Fibroblast of mammary gland (primary cell): Measurements from ENCODE around the gene SBF2.

Experiments
- DNase-seq: peaks from one replicate; pipeline ENCODE4 v3.0.0-alpha.2; 2010; ENCODE audit warnings: low read depth
- H3K4me3 ChIP-seq: 2 replicates; pipeline ENCODE4 v1.5.1; 2011; ENCODE audit warnings: low read depth, mild to moderate bottlenecking, low read length, moderate library complexity; ENCODE audit not compliant: control insufficient read depth
- TF ChIP-seq, protein P1 (sequence below): conservative IDR thresholded peaks from 2 replicates; pipeline ENCODE4 v1.5.1; 2011; ENCODE audit warnings: low read depth, low read length, inconsistent platforms; ENCODE audit not compliant: control insufficient read depth, insufficient read depth

The SBF2 gene

DNA sequence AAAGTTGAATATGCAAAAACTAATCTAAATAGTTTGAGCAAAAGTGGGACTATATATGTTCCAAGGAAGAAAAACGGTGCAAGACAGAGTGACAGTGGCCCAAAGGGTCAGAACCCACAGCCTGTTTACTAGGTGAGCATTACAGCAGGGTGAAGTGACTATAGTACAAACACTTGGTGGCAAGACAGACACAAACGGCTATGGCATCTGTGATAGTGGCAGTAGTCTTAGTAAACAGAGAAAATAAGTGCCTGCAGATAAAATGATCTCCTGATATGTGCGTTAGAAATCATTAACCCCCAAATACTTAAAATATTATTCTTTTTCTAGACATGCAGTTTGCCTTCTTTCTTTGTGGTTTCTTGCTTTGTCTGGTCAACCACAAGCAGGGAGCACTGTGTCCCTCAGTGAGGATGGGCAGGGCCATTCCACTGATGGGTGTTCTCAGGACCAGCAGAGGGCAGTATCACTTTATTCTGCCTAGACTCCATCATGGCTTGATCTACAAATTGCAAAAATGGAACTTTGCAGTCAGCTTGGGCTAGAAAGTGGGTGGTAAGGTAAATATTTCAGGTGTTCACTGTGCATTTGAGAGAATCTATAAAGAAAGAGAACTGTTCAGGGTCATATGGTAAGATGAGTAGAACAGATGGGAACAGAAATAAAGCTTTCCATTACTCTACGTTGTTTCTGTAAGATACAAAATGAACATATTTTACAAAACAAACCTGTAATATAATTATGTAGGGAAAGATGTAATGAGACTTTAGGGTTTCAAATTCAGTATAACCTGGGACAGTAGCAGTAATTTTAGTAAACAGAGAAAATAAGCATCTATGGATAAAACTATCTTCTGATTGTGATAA is 431.9 kb downstream of the SBF2 start:
- peak; percentile 83 for DNase-seq
- TF ChIP-seq, protein P1, sequence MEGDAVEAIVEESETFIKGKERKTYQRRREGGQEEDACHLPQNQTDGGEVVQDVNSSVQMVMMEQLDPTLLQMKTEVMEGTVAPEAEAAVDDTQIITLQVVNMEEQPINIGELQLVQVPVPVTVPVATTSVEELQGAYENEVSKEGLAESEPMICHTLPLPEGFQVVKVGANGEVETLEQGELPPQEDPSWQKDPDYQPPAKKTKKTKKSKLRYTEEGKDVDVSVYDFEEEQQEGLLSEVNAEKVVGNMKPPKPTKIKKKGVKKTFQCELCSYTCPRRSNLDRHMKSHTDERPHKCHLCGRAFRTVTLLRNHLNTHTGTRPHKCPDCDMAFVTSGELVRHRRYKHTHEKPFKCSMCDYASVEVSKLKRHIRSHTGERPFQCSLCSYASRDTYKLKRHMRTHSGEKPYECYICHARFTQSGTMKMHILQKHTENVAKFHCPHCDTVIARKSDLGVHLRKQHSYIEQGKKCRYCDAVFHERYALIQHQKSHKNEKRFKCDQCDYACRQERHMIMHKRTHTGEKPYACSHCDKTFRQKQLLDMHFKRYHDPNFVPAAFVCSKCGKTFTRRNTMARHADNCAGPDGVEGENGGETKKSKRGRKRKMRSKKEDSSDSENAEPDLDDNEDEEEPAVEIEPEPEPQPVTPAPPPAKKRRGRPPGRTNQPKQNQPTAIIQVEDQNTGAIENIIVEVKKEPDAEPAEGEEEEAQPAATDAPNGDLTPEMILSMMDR, result peak; percentile 88
- no peak overlapping the region for H3K4me3 ChIP-seq

DNA sequence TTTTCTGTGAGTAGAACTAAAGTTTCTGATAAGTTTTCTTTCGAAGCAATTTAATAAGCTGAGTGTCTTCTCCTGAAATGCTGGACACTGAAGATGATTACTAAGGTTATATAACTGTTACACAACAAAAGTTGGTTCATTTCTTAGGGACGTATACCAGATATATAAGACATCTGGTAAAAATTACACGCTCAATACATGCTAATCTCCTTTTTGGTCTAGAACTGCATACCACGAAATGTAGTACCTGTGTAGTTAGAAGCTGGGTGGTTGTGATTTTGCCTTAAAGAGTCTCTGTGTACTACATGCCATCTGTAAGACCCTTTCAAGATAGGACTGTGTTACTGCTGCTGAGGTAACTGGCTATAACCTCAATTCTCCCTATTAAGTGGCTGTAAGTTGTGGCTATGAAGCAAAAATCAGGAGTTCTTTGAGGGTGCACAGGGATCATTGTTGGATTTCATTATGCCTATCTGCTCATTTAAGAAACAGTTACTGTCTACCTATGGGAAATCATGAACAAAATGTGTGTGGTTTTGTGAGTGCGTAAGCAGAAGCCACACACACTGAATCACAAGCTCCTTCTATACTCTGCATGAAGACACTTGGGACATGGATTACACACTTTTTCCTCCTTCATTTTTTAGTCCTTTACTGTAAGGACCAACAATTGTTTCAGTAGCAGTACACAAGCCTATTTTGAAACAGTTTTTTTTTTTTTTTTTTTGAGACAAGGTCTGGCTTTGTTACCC is 434.3 kb downstream of the SBF2 start:
- TF ChIP-seq, protein P1, result no peak
- peak; percentile 91 for DNase-seq
- no peak overlapping the region for H3K4me3 ChIP-seq

DNA sequence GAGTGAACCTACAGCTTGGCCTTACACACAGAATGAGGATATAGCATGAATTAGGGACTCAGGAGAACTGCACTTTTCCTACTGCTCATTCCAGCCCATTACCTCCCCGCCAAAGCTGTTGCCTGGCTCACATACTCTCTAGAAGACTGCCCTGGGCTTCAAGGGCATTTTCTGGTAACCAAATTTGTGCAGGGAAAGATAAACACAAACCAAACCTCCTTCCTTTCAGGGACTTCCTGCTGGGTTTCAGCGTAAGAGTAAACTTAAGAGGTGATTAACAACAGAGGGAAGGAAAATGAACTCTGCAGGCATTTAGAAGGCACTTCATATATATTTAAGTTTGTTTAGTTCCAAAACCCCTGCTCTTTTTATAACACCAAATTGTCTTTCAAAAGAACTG is 435.2 kb downstream of the SBF2 start:
- TF ChIP-seq, protein P1, result no peak
- DNase-seq, result no peak
- H3K4me3 ChIP-seq, result no peak overlapping the region

DNA sequence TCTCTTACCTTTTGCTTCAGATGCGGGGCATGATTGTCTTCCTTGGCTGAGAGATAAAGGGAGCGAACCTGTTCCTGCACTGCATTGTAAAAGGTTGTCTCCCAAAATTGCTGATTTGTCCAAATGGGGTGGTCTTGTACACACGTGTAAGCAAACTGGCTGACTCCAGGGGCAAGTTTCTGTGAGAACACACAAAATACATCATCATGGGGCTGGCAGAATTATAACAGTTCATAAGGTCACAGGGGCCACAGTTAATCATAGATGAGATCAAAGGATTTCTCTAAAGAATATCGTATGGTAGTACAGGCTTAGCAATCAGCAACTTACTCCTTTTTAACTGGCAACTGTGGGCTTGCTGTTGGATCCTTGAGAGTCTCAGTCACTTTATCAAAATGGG is 435.8 kb downstream of the SBF2 start:
- TF ChIP-seq, protein P1, result no peak
- peak; percentile 45 for DNase-seq
- H3K4me3 ChIP-seq, result no peak overlapping the region

DNA sequence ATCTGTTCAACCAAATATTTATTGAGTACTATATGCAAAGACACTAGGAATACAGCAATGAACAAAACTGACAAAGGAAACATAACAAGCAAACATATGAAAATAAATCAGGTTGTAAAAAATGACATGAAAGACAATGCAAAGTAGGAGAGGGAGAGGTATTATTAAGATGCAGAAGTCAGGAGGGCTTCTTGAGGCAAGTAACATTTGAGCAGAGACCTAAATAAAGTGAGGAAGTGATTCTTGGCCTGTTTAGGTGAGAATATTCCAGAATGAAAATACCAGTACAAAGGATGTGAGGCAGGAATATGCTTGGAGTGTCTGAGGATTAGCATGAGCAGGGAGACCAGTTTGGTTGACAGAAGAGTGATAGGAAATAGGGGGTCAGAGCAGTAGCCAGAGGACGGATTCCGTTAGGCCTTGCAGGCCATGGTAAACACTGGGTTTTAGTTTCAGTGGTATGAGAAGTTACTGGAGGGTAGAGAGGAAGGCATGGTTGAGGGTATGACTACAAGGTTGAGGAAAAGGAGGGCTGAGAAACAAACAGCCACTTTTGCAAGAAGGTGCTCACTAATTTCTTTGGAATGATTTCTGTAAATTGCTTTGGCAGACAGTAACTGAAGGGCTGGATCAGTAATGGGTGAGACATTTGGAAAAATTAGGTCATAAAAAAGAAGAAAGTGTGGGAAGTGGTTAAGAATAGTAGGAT is 438.3 kb downstream of the SBF2 start:
- TF ChIP-seq, protein P1, result no peak
- DNase-seq, result peak; percentile 68
- no peak overlapping the region for H3K4me3 ChIP-seq

DNA sequence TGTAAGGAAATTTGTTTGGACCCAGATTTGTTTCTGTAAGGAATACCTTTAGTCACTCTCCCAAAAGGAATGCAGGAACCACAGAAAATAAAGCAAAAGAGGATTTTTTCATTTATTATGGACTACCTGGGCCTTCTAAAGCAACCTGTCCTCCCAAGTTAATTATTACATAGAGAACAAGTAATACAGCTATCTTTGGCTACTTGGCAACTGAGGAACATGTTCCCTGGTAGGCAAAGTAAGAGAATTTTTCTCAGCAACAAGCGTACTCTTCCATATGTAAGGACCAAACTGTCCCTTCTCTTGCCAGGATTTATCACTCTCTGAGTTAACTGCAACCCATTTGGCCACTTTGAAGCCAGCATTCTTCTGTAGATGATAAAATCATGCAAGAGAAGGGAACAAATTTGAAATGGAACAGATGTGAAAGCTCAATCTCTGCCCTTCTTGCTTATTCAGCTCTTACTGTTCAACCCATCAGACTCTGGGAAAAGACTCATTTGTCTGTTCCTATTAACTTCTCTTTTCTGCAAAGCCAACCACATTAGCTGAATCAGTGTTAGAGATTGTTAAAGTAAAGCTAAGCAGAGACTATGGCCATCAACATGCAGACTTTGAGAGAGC is 440.0 kb downstream of the SBF2 start:
- TF ChIP-seq, protein P1, result no peak
- H3K4me3 ChIP-seq, result no peak overlapping the region
- no peak for DNase-seq
